K562 (cell line): ENCODE measurements around the gene PRKAR1B. TPM values are rescaled to one million over a fixed set of nuclear protein-coding genes. Genes with fewer than 3 reads are reported as not detected.

Source experiments
- ATAC-seq: fragments of 200-7000 bp; cut with Tn5 transposase; 3 replicates; pipeline ENCODE4 v1.9.1; 2020; ENCODE audit warnings: moderate library complexity
- BruUV-seq: library from RNA; stranded (reverse); fragments of 400-500 nt; replicated peaks from 2 replicates; lab custom pipeline; 2021; lab: Mats Ljungman, UMichigan
- CTCF ChIA-PET: fragments of 300-600 bp; formaldehyde crosslinking; extraction: SDS; loops from one replicate; lab custom pipeline; 2021; ENCODE audit warnings: low intra/inter-chr PET ratio; lab: Yijun Ruan, JAX
- POLR2A ChIA-PET: fragments of 300-600, 350-650 bp; sonication (Branson Sonifier 250); formaldehyde crosslinking; extraction: SDS; loops from one replicate; lab custom pipeline; 2021; ENCODE audit warnings: antibody characterized with exemption, inconsistent platforms; lab: Yijun Ruan, JAX
- DNase-seq, 4 experiments: peaks; one replicate each; pipeline versions ENCODE4 v3.0.0 to v3.0.0-alpha.2; 2011 to 2018; ENCODE audit warnings: low spot score in 3 of 4, mixed read lengths in 3 of 4; ENCODE audit errors: extremely low read depth in 1 of 4
- FAIRE-seq: peaks from 2 replicates; lab custom pipeline; 2011; peaks lifted over from hg19 to GRCh38; lab: Jason Lieb, UNC
- H2AFZ ChIP-seq: 2 replicates; pipeline ENCODE4 v1.6.0; 2011; ENCODE audit warnings: low read depth, low read length, control low read depth, inconsistent platforms
- H3K27ac ChIP-seq: fragments of 200-600 bp; 3 replicates; pipeline ENCODE4 v1.8.0; 2011; ENCODE audit warnings: low read depth, mild to moderate bottlenecking, control low read depth, inconsistent platforms, low read length, moderate library complexity, mixed read lengths; ENCODE audit errors: extremely low read depth
- H3K27me3 ChIP-seq, 2 experiments: fragments of 300-600 bp in 1 of 2; 2 replicates in 1 of 2; 3 replicates in 1 of 2; pipeline versions ENCODE4 v1.6.0 to v1.8.0; 2011; ENCODE audit warnings: inconsistent platforms in 2 of 2, low read length in 2 of 2, mild to moderate bottlenecking in 1 of 2, mixed read lengths in 1 of 2, moderate library complexity in 1 of 2; ENCODE audit not compliant: control insufficient read depth in 2 of 2, insufficient read depth in 2 of 2
- H3K36me3 ChIP-seq: fragments of 300-600 bp; 3 replicates; pipeline ENCODE4 v1.8.0; 2011; ENCODE audit warnings: mild to moderate bottlenecking, low read length, inconsistent platforms; ENCODE audit not compliant: control insufficient read depth, insufficient read depth
- H3K4me1 ChIP-seq, 2 experiments: fragments of 200-600 bp in 1 of 2; replicated peaks in 1 of 2; 2 replicates in 1 of 2; 3 replicates in 1 of 2; pipeline versions ENCODE4 v1.5.1 to v1.8.0; 2011; ENCODE audit warnings: inconsistent platforms in 2 of 2, low read length in 2 of 2, mild to moderate bottlenecking in 1 of 2, mixed read lengths in 1 of 2, moderate library complexity in 1 of 2; ENCODE audit not compliant: control insufficient read depth in 2 of 2, insufficient read depth in 2 of 2
- H3K4me2 ChIP-seq: 2 replicates; pipeline ENCODE4 v1.6.1; 2011; ENCODE audit warnings: low read length, control low read depth, inconsistent platforms, mixed read lengths; ENCODE audit not compliant: insufficient read depth
- H3K4me3 ChIP-seq: fragments of 200-600 bp; sonication (generic), shearing (Covaris generic); 2 replicates; pipeline ENCODE4 v1.5.1; 2016; ENCODE audit warnings: control low read depth, inconsistent platforms
- H3K79me2 ChIP-seq: fragments of 200-600 bp; 3 replicates; pipeline ENCODE4 v1.8.0; 2011; ENCODE audit warnings: low read length, inconsistent platforms; ENCODE audit not compliant: control insufficient read depth, insufficient read depth
- H3K9ac ChIP-seq, 2 experiments: 2 replicates each; pipeline versions ENCODE4 v1.6.0 to v1.6.1; 2011; ENCODE audit warnings: low read depth in 2 of 2, low read length in 2 of 2, control low read depth in 1 of 2, inconsistent platforms in 1 of 2, mild to moderate bottlenecking in 1 of 2, mixed read lengths in 1 of 2; ENCODE audit not compliant: insufficient read depth in 1 of 2
- H3K9me1 ChIP-seq: one replicate; pipeline ENCODE4 v1.6.0; 2011; ENCODE audit warnings: inconsistent platforms, mild to moderate bottlenecking, low read length, moderate library complexity; ENCODE audit not compliant: control insufficient read depth, insufficient read depth
- H3K9me3 ChIP-seq: replicated peaks from 2 replicates; pipeline ENCODE4 v1.5.1; 2011; ENCODE audit warnings: low read depth, low read length, inconsistent platforms; ENCODE audit not compliant: control insufficient read depth, insufficient read depth
- H4K20me1 ChIP-seq: replicated peaks from 2 replicates; pipeline ENCODE4 v1.6.1; 2011; ENCODE audit warnings: low read length, inconsistent platforms, mixed read lengths; ENCODE audit not compliant: control insufficient read depth, insufficient read depth
- CBX1 ChIP-seq: sonication (generic); IDR thresholded peaks from 2 replicates; pipeline ENCODE4 v1.6.1; 2016; ENCODE audit warnings: antibody characterized with exemption, low read depth, mild to moderate bottlenecking
- DACH1 ChIP-seq: fragments of 450-650 bp; IDR thresholded peaks from 2 replicates; pipeline ENCODE4 v1.6.1; 2018; ENCODE audit not compliant: partially characterized antibody
- NEUROD1 ChIP-seq: fragments of 150-350 bp; IDR thresholded peaks from 2 replicates; pipeline ENCODE4 v1.6.1; 2014; ENCODE audit warnings: borderline replicate concordance, low read length, low read depth; ENCODE audit not compliant: partially characterized antibody
- SMARCC2 ChIP-seq: fragments of 450-650 bp; IDR thresholded peaks from 2 replicates; pipeline ENCODE4 v1.6.1; 2017; ENCODE audit warnings: antibody characterized with exemption, moderate library complexity, mild to moderate bottlenecking, low read depth
- XRCC3 ChIP-seq: fragments of 450-650 bp; IDR thresholded peaks from 2 replicates; pipeline ENCODE4 v1.6.1; 2017; ENCODE audit warnings: mild to moderate bottlenecking, moderate library complexity
- ZNF121 ChIP-seq: sonication (generic); formaldehyde crosslinking; conservative IDR thresholded peaks from 2 replicates; pipeline ENCODE4 v1.8.0; 2022; ENCODE audit warnings: missing genetic modification reagents
- ZNF175 ChIP-seq: fragments of 200-800 bp; sonication (Bioruptor generic); IDR thresholded peaks from 2 replicates; pipeline ENCODE4 v1.6.1; 2016; ENCODE audit warnings: low read depth, mild to moderate bottlenecking, missing genetic modification characterization, missing compliant biosample characterization
- WGBS: fragments of 100-300 bp; shearing (Covaris generic); methylation state at CpG from one replicate; pipeline ENCODE4 v1.1.6; 2016; ENCODE audit warnings: low coverage, mixed read lengths; ENCODE audit not compliant: insufficient coverage; ENCODE audit errors: missing lambda C conversion rate; 5-methylcytosine and 5-hydroxymethylcytosine counted together
- in situ Hi-C: fragments of 300-500 bp; cut with MboI; formaldehyde crosslinking; loops from 4 replicates; pipeline ENCODE4 v1.15.0; 2018; ENCODE audit warnings: inconsistent platforms, mixed read lengths
- intact Hi-C: fragments of 100-400 bp; cut with micrococcal nuclease; formaldehyde crosslinking; loops from 2 replicates; pipeline ENCODE4 v1.14.2; 2022
- polyA plus RNA-seq, 8 experiments: library from polyadenylated mRNA; depleted of rRNA in 4 of 8; stranded (reverse) in 5 of 8; unstranded in 3 of 8; fragments of >200 nt; fragmentation: Nextera tagmentation in 2 of 8; fragmentation: Illumina TruSeq in 1 of 8; extraction: Ambion mirVana in 2 of 8; extraction: Trizol in 1 of 8; gene quantifications; 2 replicates each; pipeline versions ENCODE4 v1.2.1 to v1.2.3, GENCODE V29; 2011 to 2014; ENCODE audit warnings: inconsistent platforms in 1 of 8, missing spikeins in 1 of 8
- total RNA-seq, 7 experiments: library from RNA; depleted of rRNA in 6 of 7; stranded (reverse); fragments of >200 nt in 6 of 7; fragmentation: Illumina TruSeq in 2 of 7; extraction: Trizol in 2 of 7; gene quantifications; 2 replicates each; pipeline versions ENCODE4 v1.2.1 to v1.2.3, GENCODE V29; 2011 to 2021; ENCODE audit warnings: low replicate concordance in 1 of 7

Gene PRKAR1B
- total and polyA plus RNA-seq, 9 of the 15 experiments (the other 6 are each of a cell fraction or from before 2014, with no cell fraction given), result 0.99 to 30.5 (median 12.7) TPM

DNA sequence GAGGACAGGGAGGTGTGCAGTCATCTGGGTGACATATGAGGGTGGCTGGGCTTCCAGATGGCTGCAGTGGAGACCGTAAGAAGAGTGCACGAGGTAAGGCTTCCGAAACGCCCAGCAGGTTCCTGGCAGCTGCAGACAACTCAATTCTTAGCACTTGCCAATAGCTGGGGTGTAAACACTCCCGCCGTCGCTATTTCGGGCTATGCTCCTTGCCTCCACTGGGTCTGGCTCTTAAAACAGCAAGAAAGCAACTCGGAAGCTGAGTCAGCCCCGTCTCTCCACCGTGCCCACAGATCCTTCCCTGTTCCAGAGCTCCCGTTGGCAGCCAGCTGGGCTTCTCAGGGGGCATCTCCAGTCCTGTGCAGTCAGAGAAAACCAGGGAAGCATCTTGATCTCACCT, 201.3 kb downstream of the PRKAR1B start:
- Histone ChIP-seq H3K9ac (peak overlapping the region in 1 of 2 experiments; percentile 35; a peak in 1 of 4 replicates), H3K36me3 (no peaks in the 10 kb centered on the region)
- ATAC-seq, result no peak
- WGBS, result 57% methylated on average over 12 of the region's 12 CpGs
- TF ChIP-seq XRCC3 (no peak), CBX1 (no peak), NEUROD1 (no peak), SMARCC2 (no peak)
- TF ChIP-seq, all 486 proteins: peak for 0
- in situ Hi-C loops (no loop called here), intact Hi-C loops (no loop called here)
- H3K27me3 ChIP-seq, result peaks cover 0 to 9% of the 10 kb centered on the region in 2 experiments; a peak in 1 of 5 replicates
- no peak for DNase-seq
- H3K4me2 ChIP-seq, result no peak overlapping the region
- no TSS peak for BruUV-seq
- H3K79me2 ChIP-seq, result no peaks in the 10 kb centered on the region
- no peaks in the 10 kb centered on the region for H3K9me1 ChIP-seq
- no peak for FAIRE-seq
- no peak overlapping the region for H3K4me3 ChIP-seq
- ChIA-PET POLR2A (interaction anchor here (0.5 to 0.7 kb wide), 3 partner anchors 9 to 461 kb away, joined by 3 to 4 read pairs (median 3); no protein-coding TSS in a partner anchor), CTCF (no interaction called here)
- no peak overlapping the region for H3K27ac ChIP-seq
- H2AFZ ChIP-seq, result no peak overlapping the region
- no peaks in the 10 kb centered on the region for H4K20me1 ChIP-seq
- peaks cover 9 to 43% of the 10 kb centered on the region in 2 experiments for H3K4me1 ChIP-seq
- 0 out of 2 replicates have a peak, but pooled peaks cover 3% of the 10 kb centered on the region for H3K9me3 ChIP-seq

DNA sequence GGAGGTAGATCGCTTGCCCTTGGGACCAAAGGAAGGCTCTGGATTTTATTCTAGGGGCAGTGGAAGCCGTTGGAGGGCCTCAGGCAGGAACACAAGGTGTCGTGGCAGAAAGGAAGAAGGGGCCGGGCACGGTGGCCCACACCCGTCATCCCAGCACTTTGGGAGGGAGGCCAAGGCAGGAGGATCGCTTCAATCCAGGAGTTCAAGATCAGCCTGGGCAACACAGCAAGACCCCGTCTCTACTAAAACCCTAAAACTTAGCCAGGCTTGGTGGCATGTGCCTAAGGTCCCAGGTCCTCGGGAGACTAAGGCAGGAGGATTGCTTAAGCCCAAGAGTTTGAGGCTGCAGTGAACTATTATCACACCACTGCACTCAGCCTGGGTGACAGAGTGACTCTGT, 202.3 kb downstream of the PRKAR1B start:
- no peaks in the 10 kb centered on the region for H3K36me3 ChIP-seq
- H3K27ac ChIP-seq, result no peak overlapping the region
- H3K9ac ChIP-seq, result no peak overlapping the region; a peak in 1 of 4 replicates
- DNase-seq (no peak), FAIRE-seq (peak; percentile 40), ATAC-seq (no peak)
- H3K4me1 ChIP-seq, result peaks cover 9 to 47% of the 10 kb centered on the region in 2 experiments
- H3K9me3 ChIP-seq, result 0 out of 2 replicates have a peak, but pooled peaks cover 3% of the 10 kb centered on the region
- H4K20me1 ChIP-seq, result no peaks in the 10 kb centered on the region
- H3K79me2 ChIP-seq, result no peaks in the 10 kb centered on the region
- BruUV-seq, result no TSS peak
- in situ Hi-C loops (loop anchor here (5.0 kb wide), 1 partner anchor 192 kb away; no protein-coding TSS in a partner anchor), intact Hi-C loops (loop anchor here (5.0 kb wide), 1 partner anchor 78 kb away; no protein-coding TSS in a partner anchor)
- POLR2A ChIA-PET, result no interaction called here
- H3K4me3 ChIP-seq, result no peak overlapping the region
- H3K27me3 ChIP-seq, result peaks cover 0 to 12% of the 10 kb centered on the region in 2 experiments; a peak in 1 of 5 replicates
- CTCF ChIA-PET, result no interaction called here
- 74% methylated on average over 9 of the region's 9 CpGs for WGBS
- H2AFZ ChIP-seq, result no peak overlapping the region
- no peaks in the 10 kb centered on the region for H3K9me1 ChIP-seq
- H3K4me2 ChIP-seq, result no peak overlapping the region
- TF ChIP-seq DACH1 (no peak), ZNF121 (CRISPR knock-in tag) (peak; percentile 57; the same call in 1 of the 2 replicates), ZNF175 (CRISPR knock-in tag) (no peak)
